DLD1 (cell line): ENCODE measurements around the gene TMEM201.

Experiments
- in situ Hi-C: cut with HindIII; loops from 2 replicates; pipeline ENCODE4 v1.10.0; 2017; ENCODE audit warnings: low sequenced_read_pairs

The TMEM201 gene

DNA sequence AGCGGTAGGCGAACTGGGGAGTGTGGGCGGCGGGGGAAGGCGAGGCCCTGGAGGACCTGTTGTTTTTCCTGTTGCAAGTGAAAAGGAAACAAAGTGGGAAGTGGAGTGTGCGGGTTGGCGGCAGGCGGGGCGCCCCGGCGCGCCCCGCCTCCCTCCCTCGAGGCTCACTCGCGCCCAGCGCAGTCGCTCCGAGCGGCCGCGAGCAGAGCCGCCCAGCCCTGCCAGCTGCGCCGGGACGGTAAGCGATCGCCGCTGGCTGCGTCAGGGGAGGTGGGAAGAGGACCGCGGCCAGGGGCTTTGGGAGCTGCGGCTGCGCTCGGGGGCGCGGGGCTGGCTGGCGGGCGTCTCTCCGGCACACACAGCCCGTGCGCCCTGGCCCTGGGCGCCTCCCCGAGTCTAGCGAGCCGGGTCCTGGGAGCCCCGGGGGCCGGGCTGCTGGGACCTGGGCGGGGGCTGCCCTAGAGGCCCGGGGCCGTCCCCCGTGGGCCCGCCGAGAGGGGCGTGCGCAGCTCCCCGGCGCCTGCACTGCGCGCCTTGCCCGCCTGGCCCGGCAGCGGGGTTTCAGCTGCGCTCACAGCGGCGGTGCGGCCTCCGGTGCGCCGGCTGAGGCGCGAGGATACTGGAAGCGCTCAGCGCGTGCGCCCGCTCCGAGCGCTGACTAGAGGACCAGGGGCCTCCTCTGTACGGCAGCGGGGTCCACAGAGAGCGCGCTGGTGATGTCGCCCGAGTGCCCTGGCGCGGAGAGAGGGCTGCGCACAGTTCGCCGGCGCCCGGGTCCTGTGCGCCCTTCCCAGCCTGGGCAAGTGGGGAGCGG, 63.1 kb downstream of the TMEM201 start, which contains the start of gene PIK3CD:
PIK3CD (plus strand) TSS at position 167 of the 814 bp plus-strand sequence. CDS start 58,725 bp downstream, outside the sequence.
- in situ Hi-C loops, result loop anchor here (25.0 kb wide), 1 partner anchor 136 kb away; no protein-coding TSS in a partner anchor

DNA sequence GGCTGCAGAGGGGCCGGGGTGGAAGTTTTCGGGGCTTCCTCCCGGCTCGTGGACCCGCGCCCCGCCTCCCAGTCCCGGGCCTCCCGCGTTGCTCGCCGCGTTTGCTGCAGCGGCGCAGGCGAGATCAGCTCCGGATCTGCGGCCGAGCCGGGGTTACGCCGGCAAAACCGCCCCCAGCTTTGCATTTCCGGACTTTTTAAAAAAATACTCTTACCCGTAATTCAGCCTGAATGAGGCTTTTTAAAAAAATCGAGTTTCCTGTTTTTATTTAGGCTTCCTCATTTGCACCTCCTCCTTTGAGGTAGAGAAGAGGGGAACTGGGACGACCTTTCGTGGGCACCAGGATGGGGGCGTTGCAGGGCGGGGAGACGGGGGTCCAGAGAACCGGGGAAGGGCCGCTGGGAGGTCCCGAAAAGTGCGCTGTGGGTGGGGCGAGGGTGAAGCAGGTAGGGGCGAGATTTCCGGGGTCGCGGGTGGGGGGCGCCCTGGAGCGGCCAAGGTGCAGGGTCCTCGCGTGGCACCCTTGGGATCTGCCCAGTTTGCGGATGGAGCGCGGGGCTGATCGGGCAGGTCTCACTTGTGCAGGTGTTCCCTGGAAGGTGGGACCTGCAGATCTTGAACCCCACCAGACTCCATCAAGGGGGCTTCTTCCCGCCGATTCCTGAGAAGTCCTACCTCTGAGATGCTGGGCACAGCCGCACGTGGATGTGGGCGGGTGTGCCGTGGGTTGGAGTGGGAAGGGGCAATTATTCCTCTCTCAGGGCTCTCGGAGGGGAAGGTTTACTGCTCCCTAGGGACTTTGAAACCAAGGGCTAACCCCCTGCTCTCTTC, 63.9 kb downstream of the TMEM201 start:
- in situ Hi-C loops, result loop anchor here (25.0 kb wide), 1 partner anchor 135 kb away; no protein-coding TSS in a partner anchor

DNA sequence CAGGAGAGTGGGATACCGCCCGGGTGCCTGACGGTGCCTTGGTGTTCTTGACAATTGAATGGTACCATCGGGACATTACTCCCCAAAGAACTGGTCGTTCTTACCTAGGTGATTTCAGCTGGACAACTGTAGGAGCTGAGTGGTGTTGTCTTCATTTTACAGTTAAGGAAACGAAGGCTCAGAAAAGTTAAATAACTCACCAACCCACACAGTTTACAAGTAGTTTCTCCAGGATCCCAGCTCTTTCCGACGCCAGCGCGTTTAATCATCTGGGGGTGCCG, 64.4 kb downstream of the TMEM201 start:
- in situ Hi-C loops, result loop anchor here (25.0 kb wide), 1 partner anchor 134 kb away; no protein-coding TSS in a partner anchor

DNA sequence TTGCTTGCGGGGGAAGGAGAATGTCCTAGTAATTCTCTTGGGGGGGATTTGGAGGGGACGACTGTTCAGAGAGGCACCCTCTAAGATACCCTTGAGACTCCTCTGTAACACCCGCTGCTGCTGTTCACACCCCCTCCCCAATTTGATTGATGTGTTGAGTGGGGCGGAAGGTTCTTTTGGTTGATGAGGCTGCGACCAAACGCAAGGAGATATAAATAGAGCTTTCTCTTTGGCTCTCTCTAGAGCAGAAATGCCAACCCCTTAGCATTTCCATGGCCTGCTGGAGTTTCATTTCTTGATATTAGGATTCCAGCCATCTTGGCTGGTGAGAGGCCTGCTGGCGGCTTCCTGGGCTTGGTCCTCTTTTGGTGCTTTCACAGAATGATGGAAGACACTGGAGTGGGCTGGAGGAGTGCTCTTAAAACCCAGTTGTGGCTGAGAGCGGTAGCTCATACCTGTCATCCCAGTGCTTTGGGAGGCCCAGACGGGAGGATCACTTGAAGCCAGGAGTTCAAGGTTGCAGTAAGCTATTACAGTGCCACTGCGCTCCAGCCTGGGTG, 64.9 kb downstream of the TMEM201 start:
- in situ Hi-C loops, result loop anchor here (25.0 kb wide), 1 partner anchor 134 kb away; no protein-coding TSS in a partner anchor

DNA sequence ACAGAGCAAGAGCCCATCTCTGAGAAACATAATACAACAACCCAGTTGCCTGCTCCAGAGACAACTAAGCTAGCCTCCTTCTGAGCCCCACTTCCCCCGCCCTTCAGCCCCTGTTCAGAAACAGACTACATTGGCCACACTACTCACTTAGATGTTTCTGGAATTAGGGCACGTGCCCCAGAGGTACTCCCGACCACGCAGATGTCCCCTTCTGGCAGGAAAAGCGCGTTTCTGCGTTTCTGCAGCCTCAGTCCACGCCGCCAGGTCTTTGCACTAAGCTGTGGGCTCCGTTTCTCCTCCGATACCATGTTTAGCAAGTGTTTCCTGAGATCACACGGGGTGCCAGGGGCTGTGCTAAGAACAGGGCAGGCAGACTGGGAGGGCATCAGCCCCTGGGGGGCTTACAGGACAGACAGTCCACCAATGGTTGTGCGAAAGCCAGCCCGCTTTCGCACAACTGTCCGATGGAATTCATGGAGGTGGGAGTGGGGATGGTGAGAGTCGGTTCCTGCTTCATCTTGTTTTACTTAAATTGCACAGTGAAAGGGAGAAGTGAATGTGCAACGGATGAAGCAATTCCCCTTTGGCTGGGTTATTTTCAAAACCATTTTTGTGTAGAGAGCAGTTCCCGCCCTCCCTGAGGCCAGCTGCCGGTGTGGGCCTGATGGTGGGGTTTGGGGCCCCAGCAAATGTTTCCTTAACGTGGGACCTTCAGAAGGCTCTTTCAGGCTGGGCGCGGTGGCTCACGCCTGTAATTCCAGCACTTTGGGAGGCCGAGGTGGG, 65.5 kb downstream of the TMEM201 start:
- in situ Hi-C loops, result loop anchor here (25.0 kb wide), 1 partner anchor 133 kb away; no protein-coding TSS in a partner anchor

DNA sequence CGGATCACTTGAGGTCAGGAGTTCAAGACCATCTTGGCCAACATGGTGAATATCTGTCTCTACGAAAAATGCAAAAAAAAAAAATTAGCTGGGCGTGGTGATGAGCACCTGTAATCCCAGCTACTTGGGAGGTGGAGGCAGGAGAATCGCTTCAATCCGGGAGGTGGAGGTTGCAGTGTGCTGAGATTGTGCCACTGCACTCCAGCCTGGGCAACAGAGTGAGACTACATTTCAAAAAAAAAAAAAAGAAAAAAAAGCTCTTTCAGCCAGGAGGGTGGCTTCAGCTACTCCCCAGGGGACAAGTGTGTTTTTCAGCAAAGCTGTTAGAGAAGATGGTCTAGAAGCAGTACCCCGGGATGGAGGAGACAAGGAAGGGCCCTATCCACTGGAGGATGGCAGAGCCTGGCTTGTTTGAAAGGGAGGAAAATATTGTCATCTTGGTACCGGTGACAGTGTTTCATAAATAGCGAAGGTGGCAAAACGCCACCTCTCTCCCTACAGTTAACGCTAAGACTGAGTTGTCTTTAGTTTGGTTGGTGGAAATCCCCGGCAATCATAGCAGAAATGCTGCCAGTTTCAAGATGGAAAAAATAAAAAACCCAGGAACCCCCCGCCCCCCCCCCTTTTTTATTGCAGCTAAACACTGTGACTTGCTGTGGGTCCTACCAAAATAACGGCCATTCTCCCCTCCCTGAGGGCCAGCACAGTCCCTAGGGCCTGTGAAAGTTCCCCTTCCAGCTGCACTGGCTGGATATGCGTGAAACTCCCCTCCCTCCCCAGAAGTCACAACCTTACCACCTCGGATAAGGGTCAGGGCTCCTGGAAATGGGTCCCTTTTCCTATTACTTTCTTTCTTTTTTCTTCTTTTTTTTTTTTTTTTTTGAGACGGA, 66.4 kb downstream of the TMEM201 start:
- in situ Hi-C loops, result loop anchor here (25.0 kb wide), 1 partner anchor 132 kb away; no protein-coding TSS in a partner anchor

DNA sequence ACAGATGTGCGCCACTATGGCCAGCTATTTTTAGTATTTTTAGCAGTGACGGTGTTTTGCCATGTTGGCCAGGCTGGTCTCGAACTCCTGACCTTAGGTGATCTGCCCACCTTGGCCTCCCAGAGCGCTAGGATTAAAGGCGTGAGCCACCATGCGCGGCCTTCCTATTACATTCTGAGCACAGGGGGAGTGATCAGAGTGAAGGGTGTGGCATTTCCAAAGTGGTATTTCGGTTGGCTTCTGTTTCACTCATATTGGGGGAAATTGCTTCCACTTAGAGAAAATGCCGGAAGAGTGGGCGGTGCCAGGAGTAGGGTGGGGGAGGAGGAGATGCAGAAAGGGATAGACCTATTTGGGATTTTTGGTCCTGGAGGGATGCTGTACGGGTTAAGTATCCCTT, 67.1 kb downstream of the TMEM201 start:
- in situ Hi-C loops, result loop anchor here (25.0 kb wide), 1 partner anchor 131 kb away; no protein-coding TSS in a partner anchor

DNA sequence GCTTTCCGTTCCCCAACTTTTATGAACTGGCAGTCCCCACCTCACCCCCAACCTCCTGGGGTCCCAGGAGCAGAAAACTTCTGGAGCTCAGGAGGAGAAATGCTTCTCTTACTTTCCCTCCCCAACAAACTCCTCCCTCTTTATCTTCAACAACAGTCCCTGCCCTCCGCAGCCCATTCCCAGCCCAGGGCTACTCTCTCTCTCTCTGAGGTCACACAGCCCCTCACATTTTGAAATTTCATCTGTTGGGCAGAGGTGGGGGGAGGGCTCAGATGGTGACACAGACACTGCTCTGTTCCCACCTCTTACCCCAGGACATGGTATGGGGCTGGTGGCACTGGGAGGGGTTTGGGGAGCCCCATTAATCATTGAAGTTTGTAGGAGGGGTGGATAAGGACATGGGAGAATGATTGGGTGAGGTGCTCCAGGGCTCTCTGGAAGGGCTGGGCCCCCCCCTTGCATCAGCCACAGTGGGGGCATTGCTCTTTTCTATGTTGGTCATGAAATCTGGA, 68.9 kb downstream of the TMEM201 start:
- in situ Hi-C loops, result loop anchor here (25.0 kb wide), 1 partner anchor 130 kb away; no protein-coding TSS in a partner anchor

DNA sequence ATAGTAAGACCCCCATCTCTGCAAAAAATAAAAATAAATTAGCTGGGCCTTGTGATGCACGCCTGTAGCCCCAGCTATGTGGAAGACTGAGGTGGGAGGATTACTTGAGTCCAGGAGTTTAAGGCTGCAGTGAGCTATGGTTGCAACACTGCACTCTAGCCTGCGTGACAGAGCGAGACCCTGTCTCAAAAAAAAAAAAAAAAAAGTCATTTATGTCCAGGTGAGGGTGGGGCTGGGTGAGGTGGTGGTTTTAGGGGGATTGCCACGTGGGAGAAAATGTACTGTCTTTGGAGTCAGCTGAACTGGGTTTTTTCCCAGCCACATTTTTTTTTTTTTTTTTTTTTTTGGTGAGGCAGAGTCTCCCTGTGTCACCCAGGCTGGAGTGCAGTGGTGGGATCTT, 69.5 kb downstream of the TMEM201 start:
- in situ Hi-C loops, result loop anchor here (25.0 kb wide), 1 partner anchor 129 kb away; no protein-coding TSS in a partner anchor

DNA sequence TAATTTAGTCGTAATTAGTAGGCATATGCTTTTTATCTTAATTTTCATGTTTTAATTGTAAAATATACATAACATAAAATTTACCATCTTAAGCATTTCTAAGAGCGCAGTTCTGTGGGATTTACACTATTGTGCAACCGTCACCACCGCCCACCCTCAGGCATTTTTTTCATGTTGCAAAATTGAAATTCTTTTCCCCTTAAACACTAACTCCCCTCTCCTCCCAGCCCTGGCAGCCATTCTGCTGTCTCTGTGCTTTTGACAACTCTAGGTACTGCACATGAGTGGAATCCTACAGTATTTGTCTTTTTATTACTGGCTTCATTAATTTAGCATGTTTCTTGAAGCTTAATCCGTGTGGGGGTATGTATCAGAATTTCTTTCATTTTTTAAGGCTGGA, 70.6 kb downstream of the TMEM201 start:
- in situ Hi-C loops, result loop anchor here (25.0 kb wide), 1 partner anchor 128 kb away; no protein-coding TSS in a partner anchor

DNA sequence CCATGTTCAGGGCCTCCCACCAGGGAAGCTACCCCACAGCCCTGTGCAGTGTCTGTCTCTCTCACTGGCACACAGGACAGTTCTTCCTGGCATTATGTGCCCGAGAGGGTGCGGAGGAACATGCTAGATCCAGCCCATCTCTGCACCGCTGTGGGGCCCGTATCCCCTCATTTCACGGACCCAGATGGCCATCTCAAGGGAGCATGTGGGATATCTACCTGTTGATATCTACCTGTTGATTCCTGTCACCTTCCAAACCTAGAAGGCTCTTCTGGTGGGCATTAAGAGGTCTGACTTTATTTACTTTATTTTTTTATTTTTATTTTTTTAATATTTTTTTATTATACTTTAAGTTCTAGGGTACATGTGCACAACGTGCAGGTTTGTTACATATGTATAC, 74.5 kb downstream of the TMEM201 start:
- in situ Hi-C loops, result loop anchor here (25.0 kb wide), 1 partner anchor 124 kb away; no protein-coding TSS in a partner anchor
